ENCODE data around the gene SLMAP. TPM values are rescaled to one million over a fixed set of nuclear protein-coding genes. Genes with fewer than 3 reads are reported as not detected.

The SLMAP gene
- total RNA-seq, 1 donor from 2014 or later: 71.5 TPM

DNA sequence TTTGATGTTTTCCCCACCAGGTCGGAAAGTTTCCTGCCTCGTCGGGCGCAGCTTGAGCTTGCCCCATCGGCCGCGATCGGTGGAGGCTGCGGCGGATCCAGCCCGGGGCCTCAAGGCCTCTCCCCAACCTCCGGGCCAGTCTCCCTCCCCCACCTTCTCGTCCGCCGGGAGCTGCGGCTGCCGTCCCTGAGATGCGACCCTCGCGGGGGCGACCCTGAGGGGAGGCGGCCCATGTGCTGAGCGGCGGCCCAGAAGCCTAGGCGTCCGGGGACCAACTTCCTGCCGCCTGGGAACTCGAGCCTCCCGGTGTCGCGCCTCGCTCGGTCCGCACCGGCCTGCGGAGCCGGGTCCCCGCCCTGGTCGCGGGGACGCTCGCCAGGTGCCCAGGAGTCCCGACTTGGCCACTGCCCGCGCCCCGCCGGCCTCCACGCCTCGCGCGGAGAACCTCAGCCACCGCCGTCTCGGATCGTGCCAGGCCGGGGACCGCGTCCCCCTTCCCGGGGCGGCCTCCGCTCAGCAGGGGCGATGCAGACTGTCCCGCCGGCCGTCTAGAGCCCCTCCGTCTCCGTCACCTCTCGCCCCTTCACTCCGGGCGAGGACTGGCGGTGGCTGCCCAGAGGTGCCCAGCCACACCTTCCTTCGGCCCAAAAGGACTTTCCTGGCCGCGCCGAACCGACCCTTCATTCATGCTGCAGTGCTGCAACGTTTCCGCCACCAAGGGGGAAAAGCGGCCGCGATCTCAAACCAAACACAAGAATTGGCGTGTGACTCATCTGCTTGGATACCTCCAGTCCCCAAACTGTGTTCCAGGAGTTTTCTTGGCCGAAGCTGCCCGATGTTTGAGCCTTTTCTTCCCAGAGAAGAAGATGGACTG, 656 bp downstream of the SLMAP start:
- no peak for TF ChIP-seq CTCF (IDR thresholded peaks at IDR 0.05)
- H3K27me3 Mint-ChIP-seq (ENCODE audit: unreplicated experiment): no peaks in the 10 kb centered on the region
- H3K9me3 Mint-ChIP-seq (ENCODE audit: unreplicated experiment): no peaks in the 10 kb centered on the region
- H3K36me3 Mint-ChIP-seq (ENCODE audit: unreplicated experiment): peaks cover 4% of the 10 kb centered on the region
- peak overlapping the region; percentile 91 for H3K27ac Mint-ChIP-seq (ENCODE audit: unreplicated experiment)
- DNase-seq (ENCODE audit: extremely low spot score, unreplicated experiment): no peak
- H3K4me3 Mint-ChIP-seq (ENCODE audit: unreplicated experiment): peak overlapping the region; percentile 92
- peaks cover 35% of the 10 kb centered on the region for H3K4me1 Mint-ChIP-seq (ENCODE audit: unreplicated experiment)

DNA sequence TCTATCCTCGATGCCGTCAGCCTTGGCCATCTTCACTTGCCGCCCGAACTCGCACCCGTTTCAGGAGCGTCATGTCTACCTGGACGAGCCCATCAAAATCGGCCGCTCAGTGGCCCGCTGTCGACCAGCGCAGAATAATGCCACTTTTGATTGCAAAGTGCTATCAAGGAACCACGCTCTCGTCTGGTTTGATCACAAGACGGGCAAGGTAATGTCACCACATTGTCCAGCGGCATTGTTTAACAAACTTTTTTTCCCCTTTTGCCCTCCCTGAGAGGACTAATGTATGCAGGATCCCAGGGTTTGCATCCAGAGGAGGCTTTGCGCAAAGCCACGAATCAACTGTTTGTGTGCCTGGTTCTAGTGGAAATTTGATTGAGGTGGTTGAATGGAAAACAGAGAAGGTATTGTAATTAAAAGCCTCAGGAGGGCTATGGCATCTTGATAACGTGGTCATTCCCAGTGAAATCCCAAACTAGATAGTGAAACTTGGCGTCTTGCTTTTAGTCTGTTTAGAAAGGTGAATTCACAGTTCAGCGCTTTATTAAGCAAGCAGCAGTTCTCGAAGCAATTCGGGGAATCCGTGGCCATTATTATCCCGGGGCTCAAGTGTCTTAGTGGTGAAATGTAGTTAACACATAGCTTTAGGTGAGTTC, 1.7 kb downstream of the SLMAP start:
- no peak for TF ChIP-seq CTCF (IDR thresholded peaks at IDR 0.05)
- Mint-ChIP-seq H3K36me3 (ENCODE audit: unreplicated experiment) (peaks cover 4% of the 10 kb centered on the region), H3K27me3 (ENCODE audit: unreplicated experiment) (no peaks in the 10 kb centered on the region), H3K27ac (ENCODE audit: unreplicated experiment) (peak overlapping the region; percentile 89), H3K4me3 (ENCODE audit: unreplicated experiment) (peak overlapping the region; percentile 92), H3K9me3 (ENCODE audit: unreplicated experiment) (no peaks in the 10 kb centered on the region), H3K4me1 (ENCODE audit: unreplicated experiment) (peaks cover 33% of the 10 kb centered on the region)
- DNase-seq (ENCODE audit: extremely low spot score, unreplicated experiment): no peak

GRCh38 chr3:57758686-57759085, 2.6 kb downstream of the SLMAP start:
- Mint-ChIP-seq H3K27me3 (ENCODE audit: unreplicated experiment) (no peaks in the 10 kb centered on the region), H3K9me3 (ENCODE audit: unreplicated experiment) (no peaks in the 10 kb centered on the region), H3K27ac (ENCODE audit: unreplicated experiment) (peak overlapping the region; percentile 23), H3K4me1 (ENCODE audit: unreplicated experiment) (peaks cover 37% of the 10 kb centered on the region), H3K4me3 (ENCODE audit: unreplicated experiment) (peak overlapping the region; percentile 92), H3K36me3 (ENCODE audit: unreplicated experiment) (peaks cover 7% of the 10 kb centered on the region)
- no peak for TF ChIP-seq CTCF (IDR thresholded peaks at IDR 0.05)
- no peak for DNase-seq (ENCODE audit: extremely low spot score, unreplicated experiment)

GRCh38 chr3:57764794-57765193, 8.7 kb downstream of the SLMAP start:
- no peak overlapping the region for H3K4me3 Mint-ChIP-seq (ENCODE audit: unreplicated experiment)
- TF ChIP-seq CTCF (IDR thresholded peaks at IDR 0.05): no peak

GRCh38 chr3:57768595-57768994, 12.5 kb downstream of the SLMAP start:
- Mint-ChIP-seq H3K27ac (ENCODE audit: unreplicated experiment) (no peak overlapping the region), H3K4me1 (ENCODE audit: unreplicated experiment) (peaks cover 13% of the 10 kb centered on the region), H3K4me3 (ENCODE audit: unreplicated experiment) (no peak overlapping the region), H3K36me3 (ENCODE audit: unreplicated experiment) (peaks cover 10% of the 10 kb centered on the region), H3K27me3 (ENCODE audit: unreplicated experiment) (no peaks in the 10 kb centered on the region), H3K9me3 (ENCODE audit: unreplicated experiment) (no peaks in the 10 kb centered on the region)
- DNase-seq (ENCODE audit: extremely low spot score, unreplicated experiment): no peak
- no peak for TF ChIP-seq CTCF (IDR thresholded peaks at IDR 0.05)

More at GRCh38 chr3:57764794-57765193, 8.7 kb downstream of the SLMAP start:
- Mint-ChIP-seq H3K27me3 (ENCODE audit: unreplicated experiment) (no peaks in the 10 kb centered on the region), H3K4me1 (ENCODE audit: unreplicated experiment) (peaks cover 20% of the 10 kb centered on the region), H3K27ac (ENCODE audit: unreplicated experiment) (peak overlapping the region; percentile 0), H3K36me3 (ENCODE audit: unreplicated experiment) (peaks cover 14% of the 10 kb centered on the region), H3K9me3 (ENCODE audit: unreplicated experiment) (no peaks in the 10 kb centered on the region)
- no peak for DNase-seq (ENCODE audit: extremely low spot score, unreplicated experiment)
